ENCODE data around the gene PATJ. TPM values are rescaled to one million over a fixed set of nuclear protein-coding genes. Genes with fewer than 3 reads are reported as not detected.

Gene PATJ
- total RNA-seq, 1 donor: 8.4 TPM

DNA sequence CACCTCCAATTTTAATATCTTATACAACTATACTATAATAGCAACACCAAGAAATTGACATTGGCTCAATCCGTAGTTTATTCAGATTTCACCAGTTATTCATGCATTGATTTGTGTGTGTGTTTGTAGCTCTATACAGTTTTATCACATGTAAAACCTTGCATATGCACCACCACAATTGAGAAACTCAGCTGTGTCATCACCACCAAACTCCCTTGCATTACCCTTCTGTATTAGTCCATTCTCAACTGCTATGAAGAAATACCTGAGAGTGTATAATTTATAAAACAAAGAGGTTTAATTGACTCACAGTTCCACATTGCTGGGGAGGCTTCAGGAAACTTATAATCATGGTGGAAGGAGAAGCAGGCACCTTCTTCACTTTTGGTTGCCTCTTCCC is 162.1 kb downstream of the PATJ start:
- H3K4me3 ChIP-seq (ENCODE audit: low read depth, low read length): no peak overlapping the region
- TF ChIP-seq, protein P1, sequence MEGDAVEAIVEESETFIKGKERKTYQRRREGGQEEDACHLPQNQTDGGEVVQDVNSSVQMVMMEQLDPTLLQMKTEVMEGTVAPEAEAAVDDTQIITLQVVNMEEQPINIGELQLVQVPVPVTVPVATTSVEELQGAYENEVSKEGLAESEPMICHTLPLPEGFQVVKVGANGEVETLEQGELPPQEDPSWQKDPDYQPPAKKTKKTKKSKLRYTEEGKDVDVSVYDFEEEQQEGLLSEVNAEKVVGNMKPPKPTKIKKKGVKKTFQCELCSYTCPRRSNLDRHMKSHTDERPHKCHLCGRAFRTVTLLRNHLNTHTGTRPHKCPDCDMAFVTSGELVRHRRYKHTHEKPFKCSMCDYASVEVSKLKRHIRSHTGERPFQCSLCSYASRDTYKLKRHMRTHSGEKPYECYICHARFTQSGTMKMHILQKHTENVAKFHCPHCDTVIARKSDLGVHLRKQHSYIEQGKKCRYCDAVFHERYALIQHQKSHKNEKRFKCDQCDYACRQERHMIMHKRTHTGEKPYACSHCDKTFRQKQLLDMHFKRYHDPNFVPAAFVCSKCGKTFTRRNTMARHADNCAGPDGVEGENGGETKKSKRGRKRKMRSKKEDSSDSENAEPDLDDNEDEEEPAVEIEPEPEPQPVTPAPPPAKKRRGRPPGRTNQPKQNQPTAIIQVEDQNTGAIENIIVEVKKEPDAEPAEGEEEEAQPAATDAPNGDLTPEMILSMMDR (IDR thresholded peaks at IDR 0.05; ENCODE audit: insufficient read depth, low read length): no peak
- DNase-seq (ENCODE audit: low read depth): no peak

DNA sequence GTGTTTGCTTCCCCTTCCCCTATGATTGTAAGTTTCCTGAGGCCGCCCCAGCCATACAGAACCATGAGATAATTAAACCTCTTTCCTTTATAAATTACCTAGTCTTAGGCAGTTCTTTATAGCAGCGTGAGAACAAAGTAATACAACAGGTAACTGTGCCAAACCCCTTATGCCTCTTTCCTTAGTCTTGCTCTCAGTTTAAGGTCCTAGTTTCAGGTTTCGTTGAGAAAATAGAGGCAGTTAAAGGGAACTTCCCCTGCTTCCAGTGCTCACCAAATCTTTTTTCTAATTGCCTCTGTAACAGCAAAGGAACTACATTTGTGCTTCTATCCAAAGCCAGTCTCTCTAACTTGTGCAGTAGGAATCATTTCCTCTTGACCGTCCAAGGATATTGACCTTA is 164.8 kb downstream of the PATJ start:
- DNase-seq (ENCODE audit: low read depth): no peak
- TF ChIP-seq, protein P1 (IDR thresholded peaks at IDR 0.05; ENCODE audit: insufficient read depth, low read length): no peak
- H3K4me3 ChIP-seq (ENCODE audit: low read depth, low read length): no peak overlapping the region

DNA sequence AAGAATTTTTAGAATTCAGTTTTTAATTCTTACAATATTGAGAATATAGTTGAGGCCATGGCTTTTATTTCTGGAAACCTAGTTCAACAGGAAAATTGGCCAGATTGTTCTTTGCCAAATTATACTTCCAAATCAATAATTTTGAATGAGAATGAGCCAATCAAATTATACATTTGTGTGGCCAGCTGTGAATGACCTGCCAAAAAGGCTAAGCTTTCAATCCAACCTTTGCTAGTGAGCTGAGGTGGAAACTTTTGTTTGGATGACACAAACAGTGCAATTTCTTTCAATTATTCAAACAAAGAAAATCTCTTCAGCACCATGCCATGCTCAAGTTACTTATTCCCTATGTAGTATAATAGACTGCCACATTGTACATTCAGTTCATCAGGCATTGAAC is 167.8 kb downstream of the PATJ start:
- DNase-seq (ENCODE audit: low read depth): no peak
- H3K4me3 ChIP-seq (ENCODE audit: low read depth, low read length): no peak overlapping the region
- TF ChIP-seq, protein P1 (IDR thresholded peaks at IDR 0.05; ENCODE audit: insufficient read depth, low read length): no peak

DNA sequence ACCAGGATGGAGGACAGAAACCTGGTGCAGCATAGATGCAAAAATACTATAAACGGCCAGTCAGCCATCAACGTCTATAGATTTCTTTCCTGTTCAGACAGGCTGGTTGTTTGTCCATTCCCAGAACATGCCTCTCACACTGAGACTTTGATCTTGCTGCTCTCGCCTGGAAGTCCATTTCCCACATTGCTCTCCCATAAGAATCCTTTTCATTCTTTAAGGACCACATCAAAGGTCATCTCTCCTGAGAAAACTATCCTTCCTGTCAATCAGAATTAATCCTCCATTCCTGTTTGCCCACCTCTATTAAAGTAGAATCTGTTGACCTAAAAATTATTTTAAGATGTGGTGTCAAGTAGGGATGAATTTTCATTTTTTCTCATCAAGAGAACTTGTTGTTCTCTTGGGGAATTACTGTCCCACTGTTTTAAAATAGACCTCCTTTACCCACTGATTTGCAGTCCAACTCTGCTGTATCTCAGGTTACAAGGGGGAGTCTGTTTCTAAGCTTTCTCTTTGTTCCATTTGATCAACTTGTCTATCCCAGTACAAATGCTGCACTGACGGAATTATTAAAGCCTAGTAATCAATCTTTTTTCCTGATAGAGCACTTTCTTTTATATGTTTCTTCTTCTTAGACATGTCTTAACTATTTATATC is 172.7 kb downstream of the PATJ start:
- H3K4me3 ChIP-seq (ENCODE audit: low read depth, low read length): no peak overlapping the region
- TF ChIP-seq, protein P1 (IDR thresholded peaks at IDR 0.05; ENCODE audit: insufficient read depth, low read length): no peak
- no peak for DNase-seq (ENCODE audit: low read depth)

DNA sequence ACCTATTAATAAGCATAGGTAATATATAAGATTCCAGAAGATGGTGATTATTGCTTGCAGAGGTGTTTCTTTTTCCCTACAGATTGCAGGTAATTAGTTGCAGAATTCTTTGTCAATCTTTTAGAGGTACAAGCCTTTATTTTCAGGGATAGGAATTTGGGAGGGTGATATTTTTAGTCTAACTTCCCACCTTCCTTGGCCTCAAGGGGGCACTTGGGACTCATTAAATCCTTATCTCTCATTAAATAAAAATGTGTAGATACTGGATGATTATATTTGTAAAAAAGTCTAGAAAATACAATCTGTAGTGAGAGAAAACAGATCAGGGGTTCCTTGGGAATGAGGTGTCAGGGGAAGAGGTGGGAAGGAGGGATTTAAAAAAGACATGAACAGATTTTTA is 179.2 kb downstream of the PATJ start:
- DNase-seq (ENCODE audit: low read depth): no peak
- TF ChIP-seq, protein P1 (IDR thresholded peaks at IDR 0.05; ENCODE audit: insufficient read depth, low read length): no peak
- H3K4me3 ChIP-seq (ENCODE audit: low read depth, low read length): no peak overlapping the region

DNA sequence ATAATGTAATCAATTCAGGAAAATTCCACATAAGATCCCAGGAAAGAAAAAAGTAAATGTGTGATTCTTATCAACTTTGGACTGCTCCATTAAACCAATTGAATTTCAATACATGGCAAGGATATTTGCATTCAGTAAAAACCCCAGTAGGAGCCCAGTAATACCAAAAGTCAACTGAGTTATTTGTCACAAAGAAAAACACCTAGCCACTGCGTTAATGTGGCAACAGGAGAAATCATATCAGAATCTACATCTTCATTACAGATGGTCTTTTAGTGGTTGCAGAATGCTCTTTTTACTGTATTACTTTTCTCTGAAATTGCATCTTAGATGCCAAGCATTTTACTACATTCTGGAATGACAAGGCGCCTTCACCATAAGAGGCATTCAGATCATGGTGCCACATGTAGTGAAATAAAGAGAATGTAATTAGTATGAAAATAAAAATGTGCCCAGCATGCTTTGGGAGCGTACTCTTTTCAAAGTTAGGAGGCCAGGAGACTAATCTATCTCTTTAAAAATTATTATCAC is 180.7 kb downstream of the PATJ start:
- H3K4me3 ChIP-seq (ENCODE audit: low read depth, low read length): no peak overlapping the region
- DNase-seq (ENCODE audit: low read depth): no peak
- TF ChIP-seq, protein P1 (IDR thresholded peaks at IDR 0.05; ENCODE audit: insufficient read depth, low read length): no peak

Measured in fibroblast of the aortic adventitia (primary cell).